ENCODE results near the gene ULK4.
"Not testable (repeated sequence)": the region's sequence is repeated elsewhere in the genome, so short reads cannot be mapped to it uniquely, and the experiment has no call there.

Gene ULK4

DNA sequence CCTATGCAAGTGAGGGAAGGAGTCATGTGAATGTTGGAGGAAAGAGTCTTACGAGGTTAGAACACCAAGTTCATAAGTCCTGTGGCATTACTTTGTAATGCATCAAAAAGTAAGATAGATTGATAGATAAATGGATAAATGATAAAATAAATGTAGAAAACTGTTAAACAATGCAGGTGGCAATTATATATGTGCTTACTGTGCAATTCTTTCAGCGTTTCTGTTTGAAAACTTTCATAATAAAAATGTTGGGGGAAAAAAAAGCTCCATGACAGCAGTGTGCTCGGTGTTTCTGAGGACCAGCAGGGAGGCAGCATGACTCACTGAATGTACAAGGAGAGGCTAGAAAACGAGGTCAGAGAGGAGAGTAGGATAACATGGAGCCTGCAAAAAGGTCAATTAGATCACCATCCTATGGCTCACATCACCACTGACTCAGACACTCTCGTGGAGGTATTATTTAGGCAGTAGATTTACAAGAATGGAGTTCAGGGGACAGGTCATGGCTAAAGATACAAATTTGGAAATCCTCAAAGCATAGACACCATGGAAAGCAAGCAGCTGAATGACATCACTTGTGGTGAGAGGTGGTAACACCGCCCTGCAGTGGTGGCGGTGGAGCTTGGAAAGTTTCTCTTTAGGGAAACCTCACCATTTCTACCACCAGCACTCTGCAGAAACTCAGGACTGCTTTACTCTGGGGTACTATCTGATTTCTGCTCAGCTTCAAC, 542.8 kb downstream of the ULK4 start:
- no peak for DNase-seq

DNA sequence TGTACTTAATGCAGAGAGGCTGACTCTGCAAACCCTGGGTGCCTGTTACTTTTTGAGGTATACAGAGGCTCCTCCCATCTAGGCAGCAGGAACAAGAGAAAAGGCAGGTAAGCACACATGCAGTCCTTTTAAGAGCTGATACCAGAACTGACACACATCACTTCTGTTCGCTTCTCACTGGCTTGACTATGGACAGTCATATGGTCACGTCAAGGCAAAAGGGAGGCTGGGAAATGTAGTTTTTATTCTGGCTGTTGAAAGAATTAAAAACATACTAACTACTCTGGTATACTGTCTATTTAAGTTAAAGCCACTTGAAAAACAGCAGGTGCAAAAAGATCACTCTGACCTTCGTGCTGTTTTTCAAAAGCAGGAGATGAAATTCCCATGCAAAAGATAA, 544.3 kb downstream of the ULK4 start:
- DNase-seq, result no peak

DNA sequence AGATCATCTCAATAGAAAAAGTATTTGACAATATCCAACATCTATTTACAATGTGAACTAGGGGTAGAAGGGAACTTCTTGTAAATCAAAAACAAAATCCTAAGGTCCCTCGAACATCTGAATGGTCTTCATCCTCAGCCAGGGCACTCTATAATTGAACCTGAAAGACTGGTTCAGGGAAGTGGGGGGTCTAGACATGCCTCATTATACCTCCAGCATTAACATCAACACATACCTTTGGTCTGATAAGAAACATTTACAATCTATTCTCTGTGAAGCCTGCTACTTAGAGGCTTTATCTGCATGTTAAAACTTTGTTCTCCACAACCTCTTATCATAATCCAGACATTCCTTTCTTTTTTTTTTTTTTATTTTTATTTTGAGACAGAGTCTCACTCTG, 550.8 kb downstream of the ULK4 start:
- DNase-seq, result no peak

DNA sequence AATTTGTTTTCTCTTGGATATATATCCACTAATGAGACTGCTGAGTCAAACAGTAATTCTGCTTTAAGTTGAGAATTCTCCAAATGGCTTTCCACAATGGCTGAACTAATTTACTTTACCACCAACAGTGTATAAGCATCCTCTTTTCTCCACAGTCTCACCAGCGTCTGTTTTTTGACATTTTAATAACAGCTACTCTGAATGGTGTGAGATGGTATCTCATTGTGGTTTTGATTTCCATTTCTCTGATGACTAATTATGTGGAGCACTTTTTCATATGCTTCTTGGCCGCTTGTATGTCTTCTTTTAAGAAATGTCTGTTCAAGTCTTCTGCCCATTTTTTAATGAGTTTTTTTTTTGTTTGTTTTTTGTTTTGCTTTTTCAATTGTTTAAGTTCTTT, 556.4 kb downstream of the ULK4 start:
- no peak for DNase-seq

DNA sequence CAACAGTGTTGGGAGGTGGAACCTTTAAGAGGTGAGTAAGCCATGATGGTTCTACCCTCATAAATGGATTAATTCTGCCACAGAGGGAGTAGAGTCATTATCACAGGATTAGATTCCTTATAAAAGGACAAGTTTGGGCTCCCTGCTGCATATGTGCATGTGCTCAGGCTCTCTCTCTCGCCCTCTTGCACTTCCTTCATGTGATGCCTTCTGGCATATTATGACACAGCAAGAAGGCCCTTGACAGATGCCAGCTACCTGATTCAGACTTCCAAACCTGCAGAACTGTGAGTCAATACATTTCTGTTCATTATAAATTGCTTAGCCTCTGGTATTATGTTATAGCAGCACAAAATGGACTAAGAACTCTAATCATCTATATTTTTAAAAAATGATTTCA, 557.3 kb downstream of the ULK4 start:
- no peak for DNase-seq

DNA sequence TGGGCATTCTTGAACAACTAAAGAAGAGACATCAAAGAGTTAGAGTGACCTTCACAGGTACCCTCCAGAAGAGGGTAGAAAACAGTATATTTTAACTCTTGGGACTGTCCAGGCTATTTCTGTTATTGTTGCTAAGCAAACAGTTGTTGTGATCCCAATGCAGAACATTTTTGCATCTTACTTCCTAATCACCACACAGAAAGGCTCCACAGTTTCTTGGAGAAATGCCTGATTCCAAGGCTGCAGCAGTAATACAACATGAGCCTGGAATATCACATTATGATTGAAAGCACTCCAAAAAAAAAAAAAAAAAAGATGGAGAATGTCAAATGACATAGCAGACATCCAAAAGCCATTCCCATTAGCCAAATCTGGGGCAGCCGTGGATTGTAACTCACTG, 567.0 kb downstream of the ULK4 start:
- DNase-seq, result no peak

DNA sequence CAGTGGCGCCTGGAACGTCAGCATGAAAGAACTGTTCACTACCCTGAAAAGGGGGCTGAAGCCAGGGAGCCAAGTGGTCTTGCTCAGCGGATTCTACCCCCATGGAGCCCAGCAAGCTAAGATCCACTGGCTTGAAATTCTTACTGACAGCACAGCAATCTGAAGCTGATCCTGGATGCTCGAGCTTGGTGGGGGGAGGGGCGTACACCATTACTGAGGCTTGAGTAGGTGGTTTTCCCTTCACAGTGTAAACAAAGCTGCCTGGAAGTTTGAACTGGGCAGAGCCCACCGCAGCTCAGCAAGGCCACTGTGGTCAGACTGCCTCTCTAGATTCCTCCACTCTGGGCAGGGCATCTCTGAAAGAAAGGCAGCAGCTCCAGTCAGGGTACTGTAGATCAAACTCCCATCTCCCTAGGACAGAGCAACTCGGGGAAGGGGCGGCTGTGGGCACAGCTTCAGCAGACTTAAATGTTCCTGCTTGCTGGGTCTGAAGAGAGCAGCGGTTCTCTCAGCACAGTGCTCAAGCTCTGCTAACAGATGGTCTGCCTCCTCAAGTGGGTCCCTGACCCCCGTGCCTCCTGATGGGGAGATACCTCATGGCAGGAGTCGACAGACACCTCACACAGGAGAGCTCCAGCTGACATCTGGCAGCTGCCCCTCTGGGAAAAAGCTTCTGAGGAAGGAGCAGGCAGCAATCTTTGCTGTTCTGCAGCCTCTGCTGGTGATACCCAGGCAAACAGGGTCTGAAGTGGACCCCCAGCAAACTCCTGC, 591.0 kb downstream of the ULK4 start:
- DNase-seq, result not testable (repeated sequence)

DNA sequence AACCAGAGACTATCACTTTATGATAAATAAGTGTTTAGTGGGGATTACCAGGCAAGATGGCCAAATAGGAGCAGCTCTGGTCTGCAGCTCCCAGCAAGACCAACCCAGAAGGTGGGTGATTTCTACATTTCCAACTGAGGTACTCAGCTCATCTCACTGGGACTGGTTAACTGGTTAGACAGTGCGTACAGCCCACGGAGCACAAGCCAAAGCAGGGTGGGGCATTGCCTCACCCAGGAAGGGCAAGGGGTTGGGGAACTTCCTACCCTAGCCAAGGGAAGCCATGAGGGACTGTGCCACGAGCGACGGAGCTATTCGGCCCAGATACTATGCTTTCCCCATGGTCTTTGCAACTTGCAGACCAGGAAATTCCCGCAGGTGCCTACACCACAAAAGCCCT, 591.6 kb downstream of the ULK4 start:
- no peak for DNase-seq

DNA sequence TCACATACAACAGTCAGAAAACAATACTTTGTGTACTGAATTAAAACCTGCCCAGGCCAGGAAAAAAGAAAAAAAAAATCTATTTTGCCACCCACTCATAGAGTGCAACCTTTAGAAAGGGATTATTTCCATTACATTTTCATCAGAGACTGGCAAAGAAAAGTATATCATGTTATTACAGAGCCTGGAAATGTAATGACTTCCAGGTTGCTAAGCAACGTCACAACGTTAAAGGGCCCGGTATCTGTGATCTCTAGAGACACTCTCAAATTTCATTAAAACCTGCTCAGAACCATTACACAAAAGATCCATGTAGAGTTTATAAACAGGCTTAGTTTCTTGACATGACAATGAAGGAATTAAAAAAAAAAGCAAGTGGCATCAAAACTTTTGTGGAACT, 592.1 kb downstream of the ULK4 start:
- no peak for DNase-seq

DNA sequence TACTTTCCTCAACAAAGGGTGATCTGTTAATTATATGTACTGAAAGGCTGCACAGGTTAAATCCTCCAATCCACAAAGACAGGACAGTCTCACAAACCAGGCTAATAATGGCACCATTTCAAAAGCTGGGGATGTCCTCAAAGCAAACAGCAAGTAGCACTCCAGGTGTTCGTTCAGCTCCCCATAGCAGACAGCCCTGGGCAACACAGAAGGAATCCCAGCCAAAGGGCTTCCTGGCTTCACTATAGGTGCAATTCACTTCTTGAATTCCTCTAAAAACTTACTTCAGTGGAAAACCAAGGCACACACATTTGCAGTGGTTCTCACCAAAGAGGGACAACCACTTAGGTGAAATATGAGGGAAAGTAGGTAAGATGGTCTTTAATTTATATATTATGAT, 595.9 kb downstream of the ULK4 start:
- DNase-seq, result no peak

DNA sequence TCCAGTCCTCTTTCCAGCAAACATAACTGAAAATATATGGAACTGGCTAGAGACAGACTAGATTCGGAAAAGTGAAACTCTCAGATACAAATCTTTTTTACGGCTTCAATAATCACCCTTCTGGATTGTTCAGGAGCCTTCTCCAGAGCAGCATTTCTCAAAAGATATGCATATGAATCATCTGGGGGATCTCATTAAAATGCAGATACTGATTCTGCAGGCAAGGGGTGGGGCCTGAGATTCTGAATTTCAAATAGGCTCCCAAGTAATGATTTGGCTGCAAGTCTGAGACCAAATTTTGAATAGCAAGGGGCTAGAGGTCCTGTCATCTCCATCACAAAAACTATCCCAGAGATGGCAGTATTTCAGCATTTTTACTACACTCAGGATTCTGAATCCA, 597.2 kb downstream of the ULK4 start:
- DNase-seq, result no peak

DNA sequence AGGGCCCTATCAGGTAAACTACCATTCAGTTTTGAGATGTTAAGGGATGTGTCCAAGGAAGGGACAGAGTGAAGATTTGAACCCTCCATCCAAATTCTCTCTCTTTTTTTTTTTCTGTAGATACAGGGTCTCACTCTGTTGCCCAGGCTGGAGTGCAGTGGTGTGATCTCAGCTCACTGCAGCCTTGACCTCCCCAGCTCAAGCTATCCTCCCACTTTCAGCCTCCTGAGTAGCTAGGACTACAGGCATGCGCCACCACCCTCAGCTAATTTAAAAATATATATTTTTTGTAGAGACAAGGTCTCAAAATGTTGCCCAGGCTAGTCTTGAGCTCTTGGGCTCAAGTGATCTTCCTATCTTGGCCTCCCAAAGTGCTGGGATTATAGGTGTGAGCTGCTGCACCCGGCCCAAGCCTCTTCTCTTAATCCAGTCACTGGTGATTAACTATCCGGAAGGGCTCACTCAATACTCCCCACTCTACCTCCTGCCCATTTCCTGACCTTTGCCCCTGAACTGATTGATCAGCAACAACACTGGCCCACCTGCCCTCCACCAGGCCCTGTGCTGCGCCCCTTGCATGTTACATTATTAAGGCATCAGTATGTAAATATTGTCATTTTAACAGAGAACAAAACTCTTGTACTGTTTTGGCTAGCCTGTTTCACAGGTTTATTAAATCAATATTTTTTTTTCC, 597.9 kb downstream of the ULK4 start:
- DNase-seq, result no peak

DNA sequence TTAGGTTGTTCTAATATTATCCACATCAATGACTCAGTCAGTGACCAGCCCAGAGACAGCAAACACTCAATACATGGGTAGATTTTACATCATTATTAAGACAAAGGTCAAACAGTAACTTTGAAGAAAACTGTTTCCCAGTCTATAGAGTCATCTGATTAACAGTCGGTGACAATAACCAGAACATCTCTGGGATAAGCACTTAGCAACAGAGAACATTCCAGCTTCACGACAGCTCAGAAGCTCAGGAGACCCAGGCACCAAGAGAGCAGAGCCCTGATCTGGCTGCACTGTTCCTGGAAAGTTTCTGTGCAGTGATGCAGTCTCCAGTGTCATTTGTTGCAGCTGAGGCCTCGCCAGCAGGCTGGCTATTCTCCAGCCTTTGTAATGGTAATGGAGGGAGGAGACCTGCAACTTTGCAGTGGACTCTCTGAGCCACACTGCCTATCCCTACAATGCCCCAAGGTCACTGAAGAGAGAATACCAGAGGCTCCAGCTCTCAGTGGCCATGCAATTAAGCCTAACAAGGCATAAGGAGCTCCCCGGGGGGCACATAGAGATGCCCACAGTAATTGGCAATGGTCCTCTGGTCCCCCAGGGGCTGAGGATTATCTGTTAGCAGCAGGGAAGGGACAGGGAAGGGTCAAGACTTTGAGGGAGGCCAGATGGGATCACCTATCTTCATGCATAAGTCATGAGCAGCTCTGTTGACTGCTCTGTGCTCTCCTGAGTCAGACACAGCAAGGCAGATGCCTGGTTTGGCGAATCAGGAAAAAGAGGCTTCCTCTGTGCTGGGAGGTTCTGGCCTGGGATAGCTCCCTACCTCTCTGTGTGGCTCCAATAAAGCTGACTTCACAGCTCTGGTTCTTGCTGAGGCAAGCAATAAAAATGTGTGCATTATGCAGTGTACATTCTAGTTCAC, 599.0 kb downstream of the ULK4 start:
- no peak for DNase-seq

DNA sequence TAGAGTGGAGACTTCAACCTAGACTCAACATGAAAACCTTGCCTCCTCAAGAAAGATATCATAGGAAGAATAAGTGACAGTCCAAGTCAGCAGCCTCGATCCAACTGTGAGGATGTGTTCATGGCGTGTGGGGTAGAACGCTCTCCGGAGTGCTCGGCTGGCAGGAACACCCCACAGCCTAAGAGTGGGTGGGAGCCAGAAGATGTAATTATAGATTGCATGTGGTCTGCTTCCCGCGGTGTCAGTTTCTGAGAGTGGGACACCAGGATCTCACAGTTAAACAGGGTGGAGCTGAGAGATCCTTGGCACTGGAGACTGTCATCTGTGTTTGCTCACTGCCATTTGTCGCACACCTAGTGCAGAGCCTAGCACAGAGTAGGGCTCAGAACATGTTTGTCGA, 604.6 kb downstream of the ULK4 start:
- no peak for DNase-seq

DNA sequence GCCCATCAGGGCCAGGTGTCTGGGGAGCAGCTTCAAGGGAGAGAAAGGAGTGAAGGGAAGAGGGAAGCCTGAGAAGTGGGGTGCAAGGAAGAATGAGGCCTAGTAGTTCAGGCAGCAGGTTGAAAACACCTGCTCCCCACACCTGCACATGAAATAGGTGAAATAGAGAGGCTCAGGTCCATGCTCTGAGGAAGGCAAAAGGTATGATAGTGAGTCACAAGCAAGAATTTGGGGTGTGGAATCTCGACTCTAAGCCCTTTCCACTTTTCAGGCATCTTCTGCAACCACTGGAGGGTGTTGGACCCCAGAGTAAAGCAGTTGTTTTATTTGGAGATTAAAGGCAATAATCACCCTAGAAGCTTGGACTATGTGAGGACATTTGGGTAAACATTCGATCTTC, 605.1 kb downstream of the ULK4 start:
- DNase-seq, result no peak

DNA sequence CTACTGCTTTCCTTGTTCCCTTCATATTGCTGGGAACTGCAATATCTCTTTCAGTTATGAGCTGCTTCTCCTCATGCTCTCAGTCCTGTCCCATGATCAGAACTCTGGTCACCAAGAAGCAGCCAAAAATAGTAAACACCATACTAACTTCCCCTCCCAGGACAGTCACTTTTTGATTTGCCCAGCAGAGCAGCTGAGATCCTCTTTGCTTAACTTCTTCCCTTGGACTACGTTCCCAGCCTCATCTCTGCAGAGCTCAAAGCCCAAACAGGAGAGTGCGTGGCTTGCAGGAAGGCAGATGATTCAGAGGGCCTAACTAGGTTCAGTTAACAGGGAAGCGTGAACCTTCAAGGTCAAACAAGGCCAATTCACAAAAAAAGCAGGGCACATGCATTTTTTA, 609.4 kb downstream of the ULK4 start:
- DNase-seq, result no peak

DNA sequence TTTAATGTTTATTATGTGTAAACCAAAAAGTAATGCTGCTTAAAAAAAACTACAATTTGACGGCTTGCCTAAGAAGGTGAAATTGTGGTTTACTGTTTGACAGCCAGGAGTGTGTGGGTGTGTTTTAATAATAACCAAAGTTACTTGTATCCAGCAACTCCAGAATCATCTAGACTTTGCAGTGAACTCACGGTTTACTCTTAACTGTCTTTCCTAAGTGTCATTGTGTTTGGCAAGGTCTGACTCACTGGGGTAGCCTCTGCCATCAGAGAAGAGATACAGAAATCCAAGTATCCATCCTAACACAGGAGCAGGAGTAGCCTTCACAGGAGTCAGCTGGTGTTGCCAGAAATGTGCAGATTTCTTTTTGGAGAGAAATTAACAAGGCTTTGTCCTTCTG, 611.5 kb downstream of the ULK4 start:
- DNase-seq, result no peak

DNA sequence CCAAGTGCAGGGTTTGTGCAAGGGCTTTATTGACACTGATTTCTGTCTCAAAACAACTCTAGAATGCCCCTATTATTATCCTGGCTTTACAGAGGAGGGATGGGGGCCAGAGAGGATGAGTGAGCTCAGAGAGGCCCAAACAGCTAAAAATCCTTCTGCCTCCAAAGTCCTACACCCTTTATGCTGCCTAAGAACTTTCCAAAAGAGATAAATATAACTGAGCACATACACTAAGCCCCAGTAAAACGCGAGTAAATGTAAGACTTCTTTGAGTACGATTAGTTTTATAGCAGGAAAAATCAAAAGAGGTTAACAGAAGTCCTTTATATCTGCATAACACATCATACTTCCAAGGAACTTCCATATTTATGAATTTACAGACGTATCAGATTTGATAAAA, 613.5 kb downstream of the ULK4 start:
- no peak for DNase-seq

DNA sequence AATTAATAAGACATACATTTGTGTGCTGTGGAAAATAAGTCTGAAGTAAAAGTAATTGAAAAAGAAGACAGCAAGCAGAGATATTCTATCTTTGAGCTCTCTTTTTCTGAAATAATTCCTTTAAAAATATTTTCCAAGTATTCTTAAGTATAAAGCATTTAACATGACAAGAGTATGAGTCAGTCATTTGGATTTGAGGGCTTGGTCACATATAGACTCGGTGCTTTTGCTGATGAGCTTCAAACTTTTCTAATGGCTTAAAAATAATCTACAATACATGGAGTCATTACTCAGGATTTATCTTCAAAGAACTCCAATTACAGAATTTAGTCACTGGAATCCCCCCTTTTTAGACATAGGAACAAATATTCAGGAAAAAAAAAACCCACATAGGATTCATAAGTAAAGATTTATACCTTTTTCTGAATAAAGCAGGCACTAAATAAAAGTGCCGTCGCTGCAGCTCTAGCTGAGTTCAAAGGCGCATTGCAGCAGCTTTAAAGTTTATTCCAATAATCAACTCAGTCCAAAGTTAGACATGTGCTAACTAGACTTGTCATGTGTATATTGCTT, 615.1 kb downstream of the ULK4 start:
- no peak for DNase-seq

DNA sequence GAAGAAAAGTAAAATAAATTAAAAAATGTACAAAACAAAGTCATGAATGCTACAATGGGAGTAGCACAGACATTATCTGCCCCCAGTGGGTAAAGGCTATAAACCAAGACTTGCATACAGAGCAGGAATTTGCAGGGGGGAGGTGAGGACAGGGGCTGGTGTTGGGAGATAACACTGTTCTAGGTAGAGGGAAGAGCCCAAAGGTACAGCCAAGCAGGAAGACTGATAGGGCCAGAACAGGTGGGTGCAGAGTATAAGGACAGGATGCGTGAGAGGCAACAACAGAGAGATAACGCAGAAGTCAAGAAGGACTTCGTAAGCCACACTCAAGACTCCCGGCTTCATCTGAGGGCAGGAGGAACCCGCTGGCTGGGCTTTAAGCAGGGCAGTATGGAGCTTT, 616.1 kb downstream of the ULK4 start:
- DNase-seq, result no peak

DNA sequence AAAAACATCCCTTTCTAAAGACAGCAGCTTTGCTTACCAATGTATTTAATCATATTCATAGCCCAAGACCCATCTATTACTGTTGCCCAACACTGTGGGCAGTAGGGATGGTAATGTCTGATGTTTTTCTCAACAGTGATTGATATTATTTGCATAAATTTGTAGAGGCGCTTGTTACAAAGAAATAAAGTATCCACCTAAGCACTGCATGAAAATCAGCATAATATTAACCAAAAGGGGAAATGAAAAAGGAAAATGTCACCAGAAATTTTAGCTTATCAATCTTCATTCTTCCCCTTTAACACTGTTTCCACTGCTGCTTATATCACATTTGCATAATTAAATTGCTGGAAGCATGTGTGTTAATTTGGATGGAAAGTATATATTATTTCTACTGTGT, 622.1 kb downstream of the ULK4 start:
- DNase-seq, result no peak

DNA sequence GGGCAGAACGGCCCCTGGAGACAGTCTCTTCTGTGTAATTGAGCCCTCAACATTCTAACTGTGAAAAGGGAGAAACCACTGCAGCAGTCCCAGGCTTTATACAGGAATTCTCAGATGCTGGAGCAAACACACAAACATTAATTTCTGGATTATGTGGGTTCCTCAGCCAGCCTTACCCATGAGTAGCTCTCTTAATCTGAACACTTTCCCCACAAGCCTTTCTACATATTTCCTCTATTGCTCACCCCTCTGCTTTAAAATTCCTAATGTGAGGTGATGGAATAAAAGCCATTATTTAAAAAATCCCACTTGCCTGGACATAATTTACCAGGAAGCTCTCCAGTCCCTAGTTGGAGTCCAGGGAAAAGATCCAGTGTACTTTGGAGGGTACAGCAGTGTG, 623.6 kb downstream of the ULK4 start:
- DNase-seq, result no peak

DNA sequence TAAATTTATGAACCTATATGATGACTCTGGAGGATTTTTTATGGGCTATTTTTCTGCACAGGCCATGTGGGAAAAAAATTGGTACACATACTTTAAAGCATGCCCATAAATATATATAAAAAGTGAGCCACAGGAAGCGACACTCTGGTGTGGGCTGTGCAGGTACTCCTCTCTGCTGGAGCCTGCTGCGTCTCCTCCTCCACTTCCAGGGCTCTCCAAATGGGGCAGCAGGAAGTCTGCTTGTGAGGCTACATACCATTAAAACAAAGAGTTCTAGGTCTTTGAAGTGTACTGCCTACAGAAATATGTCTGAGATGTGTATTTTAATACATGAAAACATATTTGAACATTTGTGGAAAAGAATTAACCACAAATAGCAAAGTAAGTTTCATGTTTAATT, 627.5 kb downstream of the ULK4 start:
- DNase-seq, result no peak
